ENCODE measurements around the gene CYBA.

DNA sequence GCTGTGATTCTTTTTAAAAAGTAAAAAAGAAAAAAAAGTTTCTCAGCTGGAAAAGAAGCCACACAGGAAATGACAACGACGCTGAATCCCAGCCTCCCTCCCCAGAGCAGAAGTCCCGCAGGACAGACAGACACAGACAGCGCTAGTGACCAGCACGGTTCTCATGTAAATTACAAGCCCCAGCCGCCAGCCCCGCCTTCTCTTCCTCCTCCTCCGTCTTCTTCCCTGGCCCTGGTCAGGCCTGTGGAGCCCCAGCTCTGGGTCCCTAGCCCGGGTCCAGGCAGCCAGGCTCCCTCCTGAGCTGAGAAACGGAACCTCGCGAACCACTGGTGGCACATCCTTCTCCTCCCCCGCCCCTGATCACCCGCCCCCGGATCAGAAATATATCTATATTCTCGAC, 19.5 kb downstream of the CYBA start:
- TF ChIP-seq, protein P1, sequence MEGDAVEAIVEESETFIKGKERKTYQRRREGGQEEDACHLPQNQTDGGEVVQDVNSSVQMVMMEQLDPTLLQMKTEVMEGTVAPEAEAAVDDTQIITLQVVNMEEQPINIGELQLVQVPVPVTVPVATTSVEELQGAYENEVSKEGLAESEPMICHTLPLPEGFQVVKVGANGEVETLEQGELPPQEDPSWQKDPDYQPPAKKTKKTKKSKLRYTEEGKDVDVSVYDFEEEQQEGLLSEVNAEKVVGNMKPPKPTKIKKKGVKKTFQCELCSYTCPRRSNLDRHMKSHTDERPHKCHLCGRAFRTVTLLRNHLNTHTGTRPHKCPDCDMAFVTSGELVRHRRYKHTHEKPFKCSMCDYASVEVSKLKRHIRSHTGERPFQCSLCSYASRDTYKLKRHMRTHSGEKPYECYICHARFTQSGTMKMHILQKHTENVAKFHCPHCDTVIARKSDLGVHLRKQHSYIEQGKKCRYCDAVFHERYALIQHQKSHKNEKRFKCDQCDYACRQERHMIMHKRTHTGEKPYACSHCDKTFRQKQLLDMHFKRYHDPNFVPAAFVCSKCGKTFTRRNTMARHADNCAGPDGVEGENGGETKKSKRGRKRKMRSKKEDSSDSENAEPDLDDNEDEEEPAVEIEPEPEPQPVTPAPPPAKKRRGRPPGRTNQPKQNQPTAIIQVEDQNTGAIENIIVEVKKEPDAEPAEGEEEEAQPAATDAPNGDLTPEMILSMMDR (conservative IDR thresholded peaks at IDR 0.05): no peak
- no peak for TF ChIP-seq ZFX (IDR thresholded peaks at IDR 0.05)

Measured in C4-2B (cell line).